Stomach (tissue), 4 donors: ENCODE results near the gene PLPP7.
"Not testable (repeated sequence)": the region's sequence is repeated elsewhere in the genome, so short reads cannot be mapped to it uniquely, and the experiment has no call there.

Experiments
- CTCF ChIP-seq, 7 experiments: fragments of 450-650 bp in 4 of 7; fragments of 200-600 bp in 3 of 7; sonication (generic) in 3 of 7; IDR thresholded peaks; one replicate each; pipeline ENCODE4 v1.5.1; 2016 to 2019; ENCODE audit warnings: antibody characterized with exemption in 7 of 7, control low read depth in 2 of 7, mild to moderate bottlenecking in 1 of 7
- POLR2A ChIP-seq, 4 donors: fragments of 450-650 bp; IDR thresholded peaks; one replicate each; pipeline ENCODE4 v1.6.1; 2016; ENCODE audit warnings: antibody characterized with exemption in 4 of 4, control low read depth in 2 of 4, mild to moderate bottlenecking in 1 of 4, moderate library complexity in 1 of 4
- POLR2AphosphoS5 ChIP-seq, 3 donors: sonication (generic); formaldehyde crosslinking; IDR thresholded peaks; one replicate each; pipeline ENCODE4 v1.6.1; 2016; ENCODE audit warnings: antibody characterized with exemption in 3 of 3

- not testable (repeated sequence) for TF ChIP-seq CTCF, POLR2AphosphoS5, POLR2A (IDR thresholded peaks at IDR 0.05)
Measured at GRCh38 chr9:131339212-131339611, 49.7 kb downstream of the PLPP7 start.
